Astrocyte (in vitro differentiated cells and primary cell): ENCODE results near the gene STK17A. TPM values are rescaled to one million over a fixed set of nuclear protein-coding genes. Genes with fewer than 3 reads are reported as not detected.

ENCODE experiments used
- DNase-seq: peaks from one replicate; pipeline ENCODE4 v3.0.0-alpha.2; 2010; ENCODE audit warnings: low read depth
- FAIRE-seq: peaks from 2 replicates; lab custom pipeline; 2011; peaks lifted over from hg19 to GRCh38; lab: Jason Lieb, UNC
- H2AFZ ChIP-seq: 2 replicates; pipeline ENCODE4 v1.6.0; 2012; ENCODE audit warnings: low read depth, low read length, inconsistent platforms
- H3K27ac ChIP-seq: 2 replicates; pipeline ENCODE4 v1.5.1; 2011; ENCODE audit warnings: low read depth, low read length, inconsistent platforms
- H3K27me3 ChIP-seq: 2 replicates; pipeline ENCODE4 v1.6.0; 2011; ENCODE audit warnings: low read length, inconsistent platforms; ENCODE audit not compliant: insufficient read depth
- H3K36me3 ChIP-seq: 2 replicates; pipeline ENCODE4 v1.5.1; 2011; ENCODE audit warnings: low read length, inconsistent platforms; ENCODE audit not compliant: insufficient read depth
- H3K4me1 ChIP-seq: 2 replicates; pipeline ENCODE4 v1.5.1; 2011; ENCODE audit warnings: low read length, inconsistent platforms; ENCODE audit not compliant: insufficient read depth
- H3K4me2 ChIP-seq: 2 replicates; pipeline ENCODE4 v1.6.0; 2012; ENCODE audit warnings: low read length, inconsistent platforms
- H3K4me3 ChIP-seq: 2 replicates; pipeline ENCODE4 v1.5.1; 2011; ENCODE audit warnings: low read depth, mild to moderate bottlenecking, low read length, inconsistent platforms; ENCODE audit not compliant: insufficient read depth
- H3K79me2 ChIP-seq: 2 replicates; pipeline ENCODE4 v1.6.0; 2012; ENCODE audit warnings: mild to moderate bottlenecking, low read length, inconsistent platforms; ENCODE audit not compliant: insufficient read depth
- H3K9ac ChIP-seq: 2 replicates; pipeline ENCODE4 v1.6.0; 2012; ENCODE audit warnings: mild to moderate bottlenecking, low read length, inconsistent platforms
- H3K9me3 ChIP-seq: 2 replicates; pipeline ENCODE4 v1.5.1; 2012; ENCODE audit warnings: low read depth, mild to moderate bottlenecking, low read length, inconsistent platforms; ENCODE audit not compliant: insufficient read depth
- H4K20me1 ChIP-seq: 2 replicates; pipeline ENCODE4 v1.6.0; 2012; ENCODE audit warnings: low read length, inconsistent platforms; ENCODE audit not compliant: insufficient read depth
- H3K27ac Mint-ChIP-seq: one replicate; pipeline ENCODE4 v1.8.0; 2021; ENCODE audit warnings: mild to moderate bottlenecking, mixed read lengths; ENCODE audit not compliant: unreplicated experiment
- H3K27me3 Mint-ChIP-seq: one replicate; pipeline ENCODE4 v1.8.0; 2021; ENCODE audit warnings: low read depth, mixed read lengths; ENCODE audit not compliant: unreplicated experiment
- H3K36me3 Mint-ChIP-seq: one replicate; pipeline ENCODE4 v1.8.0; 2021; ENCODE audit warnings: low read depth, mixed read lengths; ENCODE audit not compliant: unreplicated experiment
- H3K4me1 Mint-ChIP-seq: one replicate; pipeline ENCODE4 v1.8.0; 2021; ENCODE audit warnings: low read depth, mixed read lengths; ENCODE audit not compliant: unreplicated experiment
- H3K4me3 Mint-ChIP-seq: one replicate; pipeline ENCODE4 v1.8.0; 2021; ENCODE audit warnings: mild to moderate bottlenecking, moderate library complexity, mixed read lengths; ENCODE audit not compliant: unreplicated experiment
- H3K9me3 Mint-ChIP-seq: one replicate; pipeline ENCODE4 v1.8.0; 2021; ENCODE audit warnings: mild to moderate bottlenecking, mixed read lengths; ENCODE audit not compliant: unreplicated experiment
- CTCF ChIP-seq: IDR thresholded peaks from 2 replicates; pipeline ENCODE4 v1.5.1; 2011; ENCODE audit warnings: low read depth, mild to moderate bottlenecking, inconsistent platforms, low read length, moderate library complexity; ENCODE audit not compliant: insufficient read depth
- EZH2 ChIP-seq: IDR thresholded peaks from 2 replicates; pipeline ENCODE4 v1.6.1; 2012; ENCODE audit warnings: mild to moderate bottlenecking, low read length, inconsistent platforms; ENCODE audit not compliant: insufficient read depth
- total RNA-seq: library from RNA; stranded (reverse); gene quantifications from 2 replicates; pipeline ENCODE4 v1.2.1, GENCODE V29; 2021

STK17A gene
- total RNA-seq, 1 donor from 2014 or later = 38.4 TPM

DNA sequence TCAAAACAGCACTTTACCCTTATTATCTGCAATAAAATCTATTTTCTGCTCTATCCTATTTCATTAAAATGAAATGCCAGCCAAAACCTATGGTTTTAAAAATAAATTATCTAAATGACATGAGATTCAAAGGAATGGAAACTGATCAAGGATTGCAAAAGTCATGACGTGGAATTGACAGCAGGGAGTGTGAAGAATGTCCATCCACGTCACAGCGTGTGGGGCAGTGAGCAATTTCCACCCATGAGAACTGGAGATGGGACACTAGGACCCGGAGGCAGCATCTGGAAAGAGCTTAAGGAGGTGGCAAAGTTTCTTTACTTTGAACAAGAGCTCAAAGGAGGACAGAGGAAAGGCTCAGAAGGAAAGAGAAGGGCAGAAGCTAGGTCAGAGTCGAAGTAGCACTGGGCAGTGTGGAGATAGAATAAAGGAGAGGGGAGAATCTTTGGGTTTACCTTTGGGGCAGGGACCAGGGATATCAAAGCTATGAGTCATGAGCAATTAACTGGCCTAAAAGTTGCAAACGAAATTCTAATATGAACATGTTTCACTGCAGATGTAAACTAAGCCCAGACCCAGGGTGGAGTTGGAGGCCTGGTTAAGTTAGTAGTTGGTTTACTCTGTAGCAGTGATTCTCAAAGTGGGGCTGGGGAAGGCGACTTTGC lies 24.9 kb upstream of the STK17A start:
- DNase-seq (no peak), FAIRE-seq (no peak)
- Mint-ChIP-seq H3K36me3 (peaks cover 6% of the 10 kb centered on the region), H3K9me3 (peaks cover 4% of the 10 kb centered on the region), H3K4me1 (no peaks in the 10 kb centered on the region), H3K27ac (no peak overlapping the region), H3K4me3 (no peak overlapping the region), H3K27me3 (peaks cover 14% of the 10 kb centered on the region)
- no peaks in the 10 kb centered on the region for H3K9me3 ChIP-seq
- H3K27me3 ChIP-seq = peaks cover 11% of the 10 kb centered on the region
- TF ChIP-seq EZH2 = no peak
- TF ChIP-seq CTCF = no peak
- no peaks in the 10 kb centered on the region for H3K4me1 ChIP-seq
- no peak overlapping the region for H2AFZ ChIP-seq
- H3K9ac ChIP-seq = no peak overlapping the region
- no peak overlapping the region for H3K4me3 ChIP-seq
- no peak overlapping the region for H3K27ac ChIP-seq
- no peaks in the 10 kb centered on the region for H3K79me2 ChIP-seq
- H3K4me2 ChIP-seq = no peak overlapping the region
- H4K20me1 ChIP-seq = no peaks in the 10 kb centered on the region
- H3K36me3 ChIP-seq = no peaks in the 10 kb centered on the region

DNA sequence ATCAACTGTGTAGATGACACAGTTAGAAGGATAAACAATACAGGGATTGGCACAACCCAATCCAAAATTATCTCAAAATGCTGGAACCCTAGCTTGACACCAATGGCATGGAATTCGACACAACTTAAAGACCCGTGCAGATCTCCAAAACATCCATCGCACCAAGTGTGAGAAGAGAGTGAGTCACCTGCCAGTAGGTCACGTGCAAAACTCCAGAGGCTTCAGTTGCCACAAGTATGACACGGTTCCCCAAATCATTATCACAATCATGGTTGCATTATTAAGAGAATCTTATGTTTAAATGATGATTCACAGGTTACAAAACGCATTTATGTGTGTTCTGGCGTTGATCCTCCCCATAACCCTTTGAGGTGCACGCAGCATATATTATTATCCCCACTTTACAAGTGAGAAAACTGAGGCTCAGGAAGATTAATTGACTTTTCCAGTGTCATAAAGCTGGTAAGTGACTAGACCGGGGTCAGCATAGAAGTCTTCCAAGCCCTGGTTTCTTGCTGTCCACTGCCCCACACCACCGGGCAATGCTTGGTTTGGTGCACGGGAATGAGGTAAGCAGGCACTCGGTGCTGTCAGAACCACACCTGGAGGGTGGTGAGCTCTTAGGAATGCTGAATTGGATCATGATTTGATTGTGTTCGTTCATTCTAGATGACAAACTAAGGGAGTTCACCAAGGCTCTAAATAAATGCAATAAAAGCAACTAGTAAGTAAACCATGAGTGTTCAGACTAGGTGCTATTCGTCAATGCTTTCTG lies 23.6 kb upstream of the STK17A start:
- no peaks in the 10 kb centered on the region for H3K36me3 ChIP-seq
- H3K27ac ChIP-seq = no peak overlapping the region
- H3K79me2 ChIP-seq = no peaks in the 10 kb centered on the region
- H3K27ac Mint-ChIP-seq = no peak overlapping the region
- no peak overlapping the region for H2AFZ ChIP-seq
- H3K9me3 Mint-ChIP-seq = peaks cover 3% of the 10 kb centered on the region
- H3K9ac ChIP-seq = no peak overlapping the region
- no peaks in the 10 kb centered on the region for H3K4me1 Mint-ChIP-seq
- FAIRE-seq (no peak), DNase-seq (no peak)
- H3K4me1 ChIP-seq = no peaks in the 10 kb centered on the region
- H3K4me3 Mint-ChIP-seq = no peak overlapping the region
- H3K9me3 ChIP-seq = no peaks in the 10 kb centered on the region
- TF ChIP-seq CTCF = no peak
- no peak for TF ChIP-seq EZH2
- peaks cover 14% of the 10 kb centered on the region for H3K27me3 Mint-ChIP-seq
- no peak overlapping the region for H3K4me3 ChIP-seq
- H3K4me2 ChIP-seq = no peak overlapping the region
- H3K27me3 ChIP-seq = peaks cover 11% of the 10 kb centered on the region
- no peaks in the 10 kb centered on the region for H4K20me1 ChIP-seq
- H3K36me3 Mint-ChIP-seq = peaks cover 6% of the 10 kb centered on the region

DNA sequence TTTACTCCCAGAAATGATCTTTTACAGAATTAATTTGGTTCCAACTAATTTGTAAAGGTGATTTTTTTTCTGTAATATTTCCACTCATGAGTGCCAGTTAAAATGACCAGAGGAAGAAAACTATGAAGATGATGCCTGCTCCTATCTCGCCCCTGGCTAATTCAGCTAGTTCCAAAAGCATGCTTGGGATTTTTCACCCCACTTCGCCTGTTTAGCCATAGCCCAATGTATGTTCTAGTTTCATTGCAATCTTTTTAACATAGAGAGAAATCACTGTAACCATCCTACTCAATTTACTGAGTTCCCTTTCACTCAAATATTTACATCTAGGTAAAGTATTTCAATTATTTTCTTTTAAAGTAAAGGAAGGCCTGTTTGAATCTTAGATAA lies 23.0 kb upstream of the STK17A start:
- Mint-ChIP-seq H3K4me1 (no peaks in the 10 kb centered on the region), H3K4me3 (no peak overlapping the region), H3K36me3 (peaks cover 6% of the 10 kb centered on the region), H3K27me3 (peaks cover 14% of the 10 kb centered on the region), H3K9me3 (peaks cover 3% of the 10 kb centered on the region), H3K27ac (no peak overlapping the region)
- no peak for FAIRE-seq
- Histone ChIP-seq H3K27ac (no peak overlapping the region), H2AFZ (no peak overlapping the region), H3K36me3 (no peaks in the 10 kb centered on the region), H3K9me3 (no peaks in the 10 kb centered on the region), H3K4me3 (no peak overlapping the region), H4K20me1 (no peaks in the 10 kb centered on the region), H3K79me2 (no peaks in the 10 kb centered on the region), H3K4me2 (no peak overlapping the region), H3K9ac (no peak overlapping the region), H3K27me3 (peaks cover 11% of the 10 kb centered on the region), H3K4me1 (no peaks in the 10 kb centered on the region)
- DNase-seq = no peak
- no peak for TF ChIP-seq CTCF
- TF ChIP-seq EZH2 = no peak
